RPMI7951 (cell line): Measurements from ENCODE around the gene TTC34. TPM values are rescaled to one million over a fixed set of nuclear protein-coding genes. Genes with fewer than 3 reads are reported as not detected.

Experiments
- DNase-seq: peaks from one replicate; pipeline ENCODE4 v3.0.0-alpha.2; 2012; ENCODE audit warnings: low read depth
- total RNA-seq: library from RNA; depleted of rRNA; stranded (reverse); fragments of >200 nt; shearing (Covaris generic); gene quantifications from 2 replicates; pipeline ENCODE4 v1.2.3, GENCODE V29; 2014; rRNA removed

The TTC34 gene, protein sequence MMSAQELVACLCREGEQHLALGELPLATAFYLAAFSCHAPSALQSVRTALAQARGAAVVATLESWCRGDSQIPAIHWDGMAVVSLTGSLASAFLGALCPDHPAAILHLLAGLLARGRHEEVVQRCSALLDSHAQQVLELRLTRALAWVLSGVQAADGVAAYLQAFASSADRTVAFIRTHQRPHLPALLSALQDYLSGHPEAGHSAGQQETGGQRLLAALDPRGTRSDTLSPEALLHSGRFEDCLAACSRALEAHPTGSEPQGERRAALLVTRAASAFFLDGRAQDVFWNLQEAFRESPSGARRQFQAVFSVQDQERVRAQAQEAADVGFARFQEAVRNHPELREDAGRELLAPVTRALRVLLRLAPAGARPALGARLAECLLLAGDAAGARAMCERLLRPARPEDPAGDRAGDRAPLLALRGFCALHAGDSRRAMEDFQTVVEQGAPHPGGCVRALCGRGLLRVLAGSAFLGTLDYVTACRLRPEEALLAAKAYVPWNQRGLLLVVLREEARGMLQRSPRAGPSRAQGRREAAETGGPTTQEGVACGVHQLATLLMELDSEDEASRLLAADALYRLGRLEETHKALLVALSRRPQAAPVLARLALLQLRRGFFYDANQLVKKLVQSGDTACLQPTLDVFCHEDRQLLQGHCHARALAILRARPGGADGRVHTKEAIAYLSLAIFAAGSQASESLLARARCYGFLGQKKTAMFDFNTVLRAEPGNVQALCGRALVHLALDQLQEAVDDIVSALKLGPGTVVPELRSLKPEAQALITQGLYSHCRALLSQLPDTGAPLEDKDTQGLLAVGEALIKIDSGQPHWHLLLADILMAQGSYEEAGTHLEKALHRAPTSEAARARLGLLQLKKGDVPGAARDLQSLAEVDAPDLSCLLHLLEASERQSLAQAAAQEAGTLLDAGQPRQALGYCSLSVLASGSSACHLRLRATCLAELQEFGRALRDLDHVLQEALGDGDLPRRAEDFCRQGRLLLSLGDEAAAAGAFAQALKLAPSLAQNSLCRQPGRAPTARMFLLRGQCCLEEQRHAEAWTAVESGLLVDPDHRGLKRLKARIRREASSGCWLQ
- total RNA-seq, result under 0.01 and 0.12 TPM in 2 replicates

DNA sequence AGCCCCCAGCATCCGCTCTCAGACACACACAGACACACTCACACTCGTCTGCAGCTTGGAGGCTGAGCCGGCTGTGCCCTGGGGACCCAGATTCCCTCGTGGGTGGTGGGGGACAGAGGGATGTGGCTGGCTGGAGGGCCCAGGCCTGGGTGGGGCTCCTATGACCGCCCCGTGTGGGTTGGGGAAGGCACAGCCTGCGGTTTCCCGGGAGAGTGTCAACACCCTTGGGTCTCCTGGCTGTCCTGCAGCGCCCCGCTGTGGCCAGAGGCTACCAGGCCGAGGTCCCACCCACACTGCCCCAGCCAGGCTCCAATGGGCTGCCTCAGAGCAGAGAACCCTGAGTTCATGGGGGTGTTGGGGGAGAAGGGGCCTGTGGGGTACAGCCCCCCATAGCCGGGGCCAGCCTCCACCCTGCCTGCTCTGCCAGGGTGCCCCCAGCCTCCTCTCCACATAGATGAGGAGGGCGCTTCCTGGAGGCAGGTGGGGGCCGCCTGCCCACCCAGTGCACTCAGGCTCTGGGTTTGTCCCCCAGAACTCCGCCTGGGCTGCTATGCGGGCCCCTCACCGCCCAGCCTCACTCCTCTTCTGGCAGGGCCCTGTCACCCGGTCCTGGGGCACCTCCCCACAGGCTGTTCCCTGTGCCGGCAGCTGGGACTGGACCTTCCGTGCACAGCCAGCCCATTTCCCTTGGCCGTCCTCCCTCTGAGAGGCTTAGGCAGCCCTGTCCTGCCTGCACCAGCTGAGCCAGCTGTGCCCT, at the start of gene TTC34:
Gene TTC34 (minus strand): TSS at position 159 of the 757 bp plus-strand sequence. CDS start 866 bp downstream, outside the sequence.
- peak; percentile 19 for DNase-seq

- DNase-seq, result no peak
These were observed 49.0 kb upstream of the TTC34 start for GRCh38 chr1:2850502-2850901.

GRCh38 chr1:2848006-2848670, 46.6 kb upstream of the TTC34 start:
- no peak for DNase-seq

- no peak for DNase-seq
These were observed 45.8 kb upstream of the TTC34 start for GRCh38 chr1:2847086-2847985.

- no peak for DNase-seq
These were observed 44.4 kb upstream of the TTC34 start for GRCh38 chr1:2845869-2846268.

DNA sequence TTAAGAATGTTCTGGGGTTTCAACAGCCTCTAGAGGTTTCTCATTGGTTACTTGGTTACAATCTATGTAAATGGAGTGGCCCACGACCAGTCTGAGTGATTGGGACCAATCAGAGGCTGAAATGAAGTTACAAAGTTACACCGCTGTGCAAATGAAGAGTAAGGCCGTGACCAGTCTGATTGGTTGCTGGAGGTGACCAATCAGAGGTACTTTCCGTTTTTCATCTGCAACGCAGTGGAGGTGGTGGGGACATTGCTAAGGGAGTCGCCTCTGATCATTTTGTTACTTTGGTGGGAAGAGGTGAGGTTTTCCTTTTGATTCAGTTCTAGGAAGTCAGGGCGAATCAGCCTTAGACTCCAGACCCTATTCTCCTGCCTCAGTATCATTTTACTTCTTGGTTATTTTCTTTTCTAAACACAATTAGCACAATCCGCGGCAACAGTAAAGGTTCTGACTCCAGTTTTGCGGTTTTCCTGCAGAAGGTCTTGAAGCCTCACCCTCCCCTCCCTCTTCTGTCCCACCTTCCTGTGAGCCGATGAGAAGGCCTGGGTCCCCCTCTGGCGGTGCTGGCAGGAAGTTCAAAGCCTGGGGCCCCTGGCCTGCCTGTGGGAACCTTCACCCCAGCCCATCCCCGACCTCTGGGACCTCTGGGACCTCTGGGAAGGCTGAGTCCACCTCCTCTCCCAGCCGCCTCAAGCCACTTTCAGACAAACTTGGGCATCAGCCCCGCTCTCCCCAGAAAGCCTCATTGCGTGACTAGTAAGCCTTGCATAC, 38.7 kb upstream of the TTC34 start:
- DNase-seq, result no peak

- no peak for DNase-seq
These were observed 36.3 kb upstream of the TTC34 start for GRCh38 chr1:2837823-2838222.

- no peak for DNase-seq
These were observed 35.8 kb upstream of the TTC34 start for GRCh38 chr1:2837316-2837715.

GRCh38 chr1:2836333-2836970, 35.0 kb upstream of the TTC34 start:
- DNase-seq, result no peak

DNA sequence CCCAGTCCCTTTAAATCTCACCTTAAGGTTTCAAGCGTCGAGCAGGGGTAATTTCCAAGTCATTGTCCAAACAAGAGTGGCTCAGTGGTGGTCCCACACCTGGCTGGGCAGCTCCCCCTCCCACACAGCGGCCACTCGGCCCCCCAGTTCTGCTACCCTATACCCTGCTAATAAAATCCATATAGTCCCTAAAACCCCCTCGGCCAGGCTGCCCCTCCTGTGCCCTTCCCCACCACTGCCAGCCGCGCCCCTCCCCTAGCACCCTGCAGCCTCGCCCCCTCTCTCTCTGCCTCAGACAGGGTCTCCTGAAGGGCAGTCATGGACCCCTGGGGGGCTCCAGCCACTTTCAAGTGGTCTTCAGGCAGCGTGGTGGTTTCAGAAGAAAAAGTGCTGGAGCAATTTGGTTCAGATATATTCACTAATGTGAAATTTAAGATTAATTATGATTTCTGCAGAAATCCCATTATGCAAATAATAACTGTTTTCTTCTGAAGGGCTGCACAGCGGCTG, 34.2 kb upstream of the TTC34 start:
- DNase-seq, result no peak

DNA sequence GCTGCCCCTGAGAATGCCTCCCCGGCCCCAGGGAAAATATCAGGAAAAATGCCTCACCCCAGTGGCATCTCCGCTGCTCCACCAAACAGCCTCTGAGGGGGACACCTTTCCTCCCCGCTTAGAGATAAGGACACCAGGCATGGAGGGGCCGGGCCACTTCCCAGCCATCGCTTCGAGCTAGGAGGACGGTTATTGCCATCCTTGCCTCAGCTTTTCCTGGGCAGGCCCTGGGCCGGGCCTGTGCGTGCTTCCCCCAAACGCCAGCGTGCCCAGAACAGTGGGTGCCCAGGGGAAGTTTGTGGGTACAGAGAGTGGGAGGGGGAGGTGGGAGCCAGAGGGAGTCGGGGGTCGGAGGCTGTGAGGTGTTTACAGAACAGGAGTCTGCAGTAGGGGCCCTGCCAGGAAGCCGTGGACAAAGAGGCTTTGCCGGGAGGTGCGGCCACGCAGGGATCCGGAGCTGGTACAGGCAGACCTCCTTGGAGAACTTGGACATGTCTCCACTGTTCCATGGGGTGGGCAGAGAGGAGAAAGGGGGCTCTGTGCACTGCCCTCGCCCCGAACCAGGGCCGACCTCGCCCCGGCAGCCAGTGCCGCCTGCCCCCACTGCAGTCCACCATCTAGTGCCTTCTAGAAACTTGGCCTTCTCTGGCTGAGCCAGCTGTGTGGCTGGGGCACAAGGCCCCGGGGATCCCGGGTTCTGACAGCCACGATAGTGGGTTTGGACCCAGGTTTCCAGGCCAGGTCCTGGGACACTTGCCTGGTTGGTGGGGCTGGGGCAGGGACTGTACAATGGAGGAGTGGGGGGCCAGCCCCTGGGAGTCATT, 33.5 kb upstream of the TTC34 start:
- DNase-seq, result no peak

DNA sequence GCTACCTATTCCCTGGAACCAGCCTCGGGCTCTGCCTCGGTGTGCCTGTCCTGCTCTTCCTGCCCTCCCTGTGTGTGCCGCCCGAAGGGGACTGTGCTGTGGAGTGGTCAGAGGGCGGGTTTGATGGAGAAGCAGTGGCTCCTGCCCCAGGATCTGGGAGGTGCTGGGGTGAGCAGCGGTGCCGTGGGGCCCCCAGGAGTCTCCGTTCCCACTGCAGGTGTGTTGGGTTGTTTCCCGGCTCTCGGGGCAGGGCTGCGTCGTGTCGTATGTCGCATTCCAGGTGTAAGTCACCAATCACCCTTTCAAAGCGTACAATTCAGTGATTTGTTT, 32.6 kb upstream of the TTC34 start:
- no peak for DNase-seq

DNA sequence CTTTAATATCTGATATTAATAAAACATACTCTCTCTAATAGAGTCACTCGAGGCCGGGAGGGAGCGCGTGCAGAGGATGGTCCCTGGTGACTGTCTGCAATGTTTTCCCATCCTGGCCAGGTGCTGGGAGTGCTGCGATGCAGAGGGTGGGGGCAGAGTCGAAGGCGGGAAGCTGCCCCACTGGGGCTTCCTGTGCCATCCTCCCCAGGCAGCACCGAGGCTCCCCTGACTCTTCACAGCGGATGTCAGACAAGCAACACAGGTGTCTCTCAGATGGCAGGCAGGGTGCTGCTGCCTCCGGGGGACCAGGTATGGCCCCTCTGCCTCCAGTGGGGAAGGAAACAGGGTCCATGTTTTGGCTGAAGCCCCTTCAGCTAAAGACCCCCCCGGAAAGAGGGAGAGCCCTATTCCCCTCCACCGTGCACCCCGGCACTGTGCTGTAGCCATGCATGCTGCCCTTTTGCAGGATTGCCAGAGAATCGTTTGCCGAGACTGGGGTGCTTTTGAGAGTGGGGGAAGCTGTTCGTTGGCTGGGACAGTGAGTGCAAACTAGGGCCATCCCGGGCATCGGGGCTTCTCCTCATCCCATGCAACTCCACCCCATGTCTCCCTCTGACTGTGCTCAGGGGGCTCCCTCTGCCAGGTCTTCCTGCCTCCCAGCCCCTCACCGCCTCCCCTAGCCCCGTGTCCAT, 32.1 kb upstream of the TTC34 start:
- no peak for DNase-seq

GRCh38 chr1:2832506-2833453, 31.3 kb upstream of the TTC34 start:
- DNase-seq, result no peak

DNA sequence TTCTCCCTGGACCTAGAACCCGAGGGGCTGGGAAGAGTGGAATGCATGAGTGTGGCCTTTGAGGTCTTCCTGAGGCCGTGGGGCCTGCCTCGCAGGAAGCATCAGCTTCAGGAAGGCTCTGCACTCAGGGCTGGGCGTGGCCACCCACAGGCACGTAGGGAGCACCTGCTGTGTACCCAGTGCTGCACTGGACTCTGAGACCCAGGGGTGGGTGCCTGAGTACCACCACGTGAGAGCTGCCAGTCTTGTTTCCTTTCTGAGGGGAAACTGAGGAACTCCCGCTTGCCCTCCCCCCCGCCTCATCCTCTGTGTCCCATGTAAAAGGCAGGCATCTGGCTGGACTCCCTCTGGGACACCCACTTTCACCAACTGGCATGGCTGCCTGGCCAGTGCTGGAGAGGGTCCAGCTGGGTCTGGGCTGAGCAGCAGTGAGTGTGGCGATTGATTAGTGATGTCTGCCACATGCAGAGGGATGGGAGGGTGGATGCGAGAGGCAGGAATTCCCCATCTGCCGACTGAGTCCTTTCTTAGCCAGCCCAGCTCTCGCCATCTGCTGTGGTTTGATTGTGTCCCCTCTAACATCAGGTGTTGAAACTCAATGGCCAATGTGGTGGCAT, 30.2 kb upstream of the TTC34 start:
- no peak for DNase-seq
